ENCODE measurements around the gene CNTN2. TPM values are rescaled to one million over a fixed set of nuclear protein-coding genes. Genes with fewer than 3 reads are reported as not detected.

The CNTN2 gene
- total and polyA plus RNA-seq, 7 donors: 0.01 to 0.06 (median 0.05) TPM; not detected in 4

- DNase-seq (no peak), ATAC-seq (no peak)
- Histone ChIP-seq H3K27ac (no peak overlapping the region), H3K4me3 (no peak overlapping the region), H3K36me3 (ENCODE audit: insufficient read depth in 1 of 2, low read depth in 1 of 2) (no peaks in the 10 kb centered on the region), H3K4me1 (no peaks in the 10 kb centered on the region), H3K9me3 (no peaks in the 10 kb centered on the region), H3K27me3 (ENCODE audit: insufficient read depth in 3 of 3, low read length in 2 of 3) (peaks cover 0 to 50% (median 26%) of the 10 kb centered on the region in 3 donors)
- intact Hi-C loops (cut with DNase I): no loop called here
- WGBS, 3 donors: 23 to 28% (median 26%) methylated on average over 4 of the region's 4 CpGs
- no peak for TF ChIP-seq CTCF (IDR thresholded peaks at IDR 0.05)
Observed at GRCh38 chr1:205041001-205041715, 1.9 kb upstream of the CNTN2 start.

- no peak for ATAC-seq
- Histone ChIP-seq H3K9me3 (no peaks in the 10 kb centered on the region), H3K36me3 (ENCODE audit: insufficient read depth in 1 of 2, low read depth in 1 of 2) (no peaks in the 10 kb centered on the region), H3K4me1 (no peaks in the 10 kb centered on the region), H3K27ac (no peak overlapping the region), H3K27me3 (ENCODE audit: insufficient read depth in 3 of 3, low read length in 2 of 3) (peaks cover 0 to 61% (median 33%) of the 10 kb centered on the region in 3 donors), H3K4me3 (no peak overlapping the region)
- intact Hi-C loops (cut with DNase I): no loop called here
- WGBS, 3 donors: 30 to 41% (median 36%) methylated on average over 16 of the region's 16 CpGs
- TF ChIP-seq CTCF (IDR thresholded peaks at IDR 0.05): no peak
- DNase-seq: no peak
Observed at GRCh38 chr1:205041998-205042910, 758 bp upstream of the CNTN2 start.

GRCh38 chr1:205043866-205044265 lies 854 bp downstream of the CNTN2 start:
- no peak for TF ChIP-seq CTCF (IDR thresholded peaks at IDR 0.05)
- Histone ChIP-seq H3K4me3 (no peak overlapping the region), H3K27ac (no peak overlapping the region), H3K9me3 (no peaks in the 10 kb centered on the region), H3K36me3 (ENCODE audit: insufficient read depth in 1 of 2, low read depth in 1 of 2) (no peaks in the 10 kb centered on the region), H3K27me3 (ENCODE audit: insufficient read depth in 3 of 3, low read length in 2 of 3) (peaks cover 0 to 74% (median 33%) of the 10 kb centered on the region in 3 donors), H3K4me1 (no peaks in the 10 kb centered on the region)
- DNase-seq (no peak), ATAC-seq (no peak)
- WGBS, 3 donors: 30 to 42% (median 40%) methylated on average over 2 to 4 of the region's 4 CpGs
- intact Hi-C loops (cut with DNase I): no loop called here

- H3K36me3 ChIP-seq (ENCODE audit: insufficient read depth in 1 of 2, low read depth in 1 of 2): no peaks in the 10 kb centered on the region
- TF ChIP-seq CTCF (IDR thresholded peaks at IDR 0.05): no peak
- intact Hi-C loops (cut with DNase I): no loop called here
- H3K27me3 ChIP-seq (ENCODE audit: insufficient read depth in 3 of 3, low read length in 2 of 3): peaks cover 0 to 74% (median 33%) of the 10 kb centered on the region in 3 donors
- ATAC-seq (no peak), DNase-seq (no peak)
- H3K27ac ChIP-seq: no peak overlapping the region
- 37 to 42% (median 38%) methylated on average over 5 of the region's 5 CpGs for WGBS, 3 donors
- no peaks in the 10 kb centered on the region for H3K9me3 ChIP-seq
- H3K4me3 ChIP-seq: no peak overlapping the region
- no peaks in the 10 kb centered on the region for H3K4me1 ChIP-seq
Observed at GRCh38 chr1:205044741-205045140, 1.7 kb downstream of the CNTN2 start.

Measured in psoas muscle (tissue), 8 donors.